Loucy (cell line): ENCODE data around the gene PLA2G4C.

Source experiments
- H2AFZ ChIP-seq: fragments of 200-600 bp; sonication (generic); 2 replicates; pipeline ENCODE4 v1.6.0; 2016; ENCODE audit warnings: antibody characterized with exemption, mild to moderate bottlenecking, low read length, moderate library complexity
- H3F3A ChIP-seq: fragments of 200-600 bp; 2 replicates; pipeline ENCODE4 v1.6.0; 2016; ENCODE audit warnings: antibody characterized with exemption, low read depth, mild to moderate bottlenecking
- H3K27me3 ChIP-seq: fragments of 200-600 bp; sonication (generic); 2 replicates; pipeline ENCODE4 v1.6.1; 2014; ENCODE audit warnings: low read length, mild to moderate bottlenecking; ENCODE audit not compliant: insufficient read depth, poor library complexity, severe bottlenecking
- H3K36me3 ChIP-seq: fragments of 200-600 bp; sonication (generic); 2 replicates; pipeline ENCODE4 v1.6.1; 2016; ENCODE audit warnings: low read length; ENCODE audit not compliant: insufficient read depth
- H3K4me1 ChIP-seq: fragments of 200-600 bp; sonication (generic); 2 replicates; pipeline ENCODE4 v1.5.1; 2014; ENCODE audit warnings: low read length, mild to moderate bottlenecking; ENCODE audit not compliant: insufficient read depth, poor library complexity, severe bottlenecking
- H3K4me2 ChIP-seq: fragments of 200-600 bp; sonication (generic); 2 replicates; pipeline ENCODE4 v1.6.0; 2014; ENCODE audit warnings: antibody characterized with exemption, low read length, low read depth, mild to moderate bottlenecking; ENCODE audit not compliant: poor library complexity, severe bottlenecking
- H3K4me3 ChIP-seq: fragments of 200-600 bp; sonication (generic); 2 replicates; pipeline ENCODE4 v1.5.1; 2014; ENCODE audit warnings: low read length, mild to moderate bottlenecking, mixed read lengths; ENCODE audit not compliant: poor library complexity, severe bottlenecking
- H3K79me2 ChIP-seq: fragments of 200-600 bp; sonication (generic); 2 replicates; pipeline ENCODE4 v1.6.1; 2014; ENCODE audit warnings: low read length; ENCODE audit not compliant: insufficient read depth
- H3K9ac ChIP-seq: fragments of 200-600 bp; sonication (generic); 2 replicates; pipeline ENCODE4 v1.6.0; 2014; ENCODE audit warnings: mild to moderate bottlenecking, low read depth, low read length, moderate library complexity; ENCODE audit not compliant: poor library complexity, severe bottlenecking
- H3K9me2 ChIP-seq: fragments of 200-600 bp; sonication (generic); replicated peaks from 2 replicates; pipeline ENCODE4 v1.6.1; 2016; ENCODE audit warnings: low read depth, low read length, mixed read lengths
- H3K9me3 ChIP-seq: fragments of 200-600 bp; sonication (generic); 2 replicates; pipeline ENCODE4 v1.6.1; 2014; ENCODE audit warnings: mild to moderate bottlenecking, antibody characterized with exemption, low read length, low read depth; ENCODE audit not compliant: insufficient read depth
- H4K20me1 ChIP-seq: fragments of 200-600 bp; sonication (generic); 2 replicates; pipeline ENCODE4 v1.6.0; 2014; ENCODE audit warnings: antibody characterized with exemption, low read length, mild to moderate bottlenecking; ENCODE audit not compliant: insufficient read depth, poor library complexity, severe bottlenecking
- EZH2phosphoT487 ChIP-seq: fragments of 200-600 bp; IDR thresholded peaks from 2 replicates; pipeline ENCODE4 v1.6.1; 2018; ENCODE audit warnings: antibody characterized with exemption, mild to moderate bottlenecking, moderate library complexity, borderline replicate concordance
- TF ChIP-seq, protein P1 (sequence below): fragments of 200-600 bp; sonication (generic); conservative IDR thresholded peaks from 2 replicates; pipeline ENCODE4 v1.5.1; 2014; ENCODE audit warnings: mild to moderate bottlenecking, antibody characterized with exemption, low read length

Gene PLA2G4C

DNA sequence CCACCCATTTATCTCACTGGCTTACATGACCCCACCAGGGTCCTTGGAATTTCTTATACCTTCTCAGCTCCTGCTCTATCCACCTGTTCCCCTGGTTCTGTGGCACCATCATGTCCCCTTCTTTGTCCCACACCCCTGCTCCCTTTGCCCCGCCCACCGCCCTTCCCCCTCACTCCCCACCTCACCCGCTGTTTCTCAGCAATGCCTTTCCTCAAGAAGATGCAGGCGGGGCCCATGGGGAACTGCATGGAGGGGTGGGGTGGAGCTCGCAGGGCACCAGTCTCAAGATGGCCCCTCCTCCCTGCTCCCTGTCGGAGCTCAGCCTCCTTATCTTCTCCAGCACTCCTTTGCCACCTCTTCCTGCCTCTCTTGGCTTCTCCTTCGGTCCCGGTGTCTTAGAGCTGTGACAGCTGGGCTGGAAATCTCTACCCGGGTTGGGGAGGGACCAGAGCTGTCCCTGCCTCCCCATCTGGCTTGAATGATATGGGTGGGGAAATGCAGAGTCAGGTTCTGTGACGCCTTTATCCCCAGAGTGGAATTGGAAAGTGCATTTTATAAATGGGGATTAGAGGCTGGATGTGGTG, 66.8 kb downstream of the PLA2G4C start, which contains the start of gene CABP5:
Gene CABP5, minus strand, starts transcription at position 405 of the 584 bp plus-strand sequence. Its CDS starts 157 bp downstream, at position 248.
- Histone ChIP-seq H3K36me3 (no peaks in the 10 kb centered on the region), H3K9me3 (peaks cover 6% of the 10 kb centered on the region; the same call in 1 of the 2 replicates), H3K9ac (no peak within 1 kb of the TSS), H3K4me2 (no peak within 1 kb of the TSS), H4K20me1 (no peaks in the 10 kb centered on the region), H2AFZ (no peak within 1 kb of the TSS), H3K9me2 (no peaks in the 10 kb centered on the region), H3K79me2 (no peaks in the 10 kb centered on the region), H3K4me3 (no peak within 1 kb of the TSS), H3F3A (no peaks in the 10 kb centered on the region), H3K27me3 (no peaks in the 10 kb centered on the region), H3K4me1 (no peaks in the 10 kb centered on the region)
- no peak for TF ChIP-seq EZH2phosphoT487
- TF ChIP-seq, protein P1, sequence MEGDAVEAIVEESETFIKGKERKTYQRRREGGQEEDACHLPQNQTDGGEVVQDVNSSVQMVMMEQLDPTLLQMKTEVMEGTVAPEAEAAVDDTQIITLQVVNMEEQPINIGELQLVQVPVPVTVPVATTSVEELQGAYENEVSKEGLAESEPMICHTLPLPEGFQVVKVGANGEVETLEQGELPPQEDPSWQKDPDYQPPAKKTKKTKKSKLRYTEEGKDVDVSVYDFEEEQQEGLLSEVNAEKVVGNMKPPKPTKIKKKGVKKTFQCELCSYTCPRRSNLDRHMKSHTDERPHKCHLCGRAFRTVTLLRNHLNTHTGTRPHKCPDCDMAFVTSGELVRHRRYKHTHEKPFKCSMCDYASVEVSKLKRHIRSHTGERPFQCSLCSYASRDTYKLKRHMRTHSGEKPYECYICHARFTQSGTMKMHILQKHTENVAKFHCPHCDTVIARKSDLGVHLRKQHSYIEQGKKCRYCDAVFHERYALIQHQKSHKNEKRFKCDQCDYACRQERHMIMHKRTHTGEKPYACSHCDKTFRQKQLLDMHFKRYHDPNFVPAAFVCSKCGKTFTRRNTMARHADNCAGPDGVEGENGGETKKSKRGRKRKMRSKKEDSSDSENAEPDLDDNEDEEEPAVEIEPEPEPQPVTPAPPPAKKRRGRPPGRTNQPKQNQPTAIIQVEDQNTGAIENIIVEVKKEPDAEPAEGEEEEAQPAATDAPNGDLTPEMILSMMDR = no peak

DNA sequence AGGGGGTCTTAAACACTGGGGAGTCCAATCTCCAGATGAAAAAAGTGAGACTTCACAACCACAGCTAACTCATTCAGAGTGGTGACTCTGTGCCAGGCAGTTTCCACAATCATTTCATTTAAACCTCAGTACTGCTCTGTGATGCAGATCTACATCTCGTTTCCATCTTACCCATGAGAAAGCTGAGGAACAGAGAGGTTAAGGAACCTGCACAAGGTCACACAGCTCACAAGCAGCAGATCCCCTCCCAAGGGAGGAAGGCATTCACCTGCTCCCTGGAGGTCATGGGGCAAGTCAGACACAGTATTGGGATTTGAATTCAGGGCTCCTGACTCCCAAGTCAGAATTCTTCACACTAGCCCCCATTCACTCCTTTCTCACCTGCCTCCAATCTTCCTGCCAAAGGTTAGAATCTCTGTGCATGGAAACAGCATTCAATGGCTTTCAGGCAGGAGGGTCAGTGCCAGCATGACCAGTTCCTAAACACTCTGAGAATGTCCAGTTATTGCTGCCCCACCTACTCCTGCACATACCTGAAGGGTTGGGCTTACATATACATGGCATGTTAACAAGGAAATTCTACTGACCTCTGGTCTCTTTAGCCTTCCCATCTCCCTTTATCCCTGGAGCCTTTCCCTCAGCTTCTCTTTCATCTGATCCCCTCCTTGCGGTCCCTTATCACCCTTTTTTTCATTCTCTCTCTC, 68.6 kb downstream of the PLA2G4C start:
- Histone ChIP-seq H3K79me2 (no peaks in the 10 kb centered on the region), H3F3A (no peaks in the 10 kb centered on the region), H3K27me3 (no peaks in the 10 kb centered on the region), H3K4me3 (no peak overlapping the region), H4K20me1 (no peaks in the 10 kb centered on the region), H3K4me1 (no peaks in the 10 kb centered on the region), H3K9me2 (no peaks in the 10 kb centered on the region), H3K9me3 (peaks cover 6% of the 10 kb centered on the region; the same call in 1 of the 2 replicates), H3K36me3 (no peaks in the 10 kb centered on the region), H3K9ac (no peak overlapping the region), H2AFZ (no peak overlapping the region), H3K4me2 (no peak overlapping the region)
- TF ChIP-seq, protein P1 = no peak
- TF ChIP-seq EZH2phosphoT487 = no peak

DNA sequence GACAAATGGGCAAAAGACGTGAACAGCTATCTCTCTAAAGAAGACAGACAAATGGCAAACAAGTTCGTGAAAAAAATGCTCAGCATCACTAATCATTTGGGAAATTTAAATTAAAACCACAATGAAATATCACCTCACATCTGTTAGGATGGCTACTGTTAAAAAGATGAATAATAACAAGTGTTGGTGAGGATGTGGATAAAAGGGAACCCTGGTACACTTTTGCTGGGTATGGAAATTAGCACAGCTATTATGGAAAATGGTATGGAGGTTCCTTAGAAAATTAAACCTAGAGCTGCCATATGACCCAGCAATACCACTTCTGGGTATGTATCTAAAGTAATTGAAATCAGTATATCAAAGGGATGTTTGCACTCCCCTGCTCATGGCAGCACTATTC, 73.9 kb downstream of the PLA2G4C start:
- Histone ChIP-seq H3K4me1 (no peaks in the 10 kb centered on the region), H3K4me3 (no peak overlapping the region), H3K4me2 (no peak overlapping the region), H3K36me3 (no peaks in the 10 kb centered on the region), H3K9me3 (peaks cover 6% of the 10 kb centered on the region; the same call in 1 of the 2 replicates), H2AFZ (no peak overlapping the region), H3K27me3 (no peaks in the 10 kb centered on the region), H3K79me2 (no peaks in the 10 kb centered on the region), H4K20me1 (no peaks in the 10 kb centered on the region), H3K9ac (no peak overlapping the region), H3F3A (no peaks in the 10 kb centered on the region), H3K9me2 (no peaks in the 10 kb centered on the region)
- no peak for TF ChIP-seq EZH2phosphoT487
